Activated CD4-positive, CD25-positive, alpha-beta regulatory T cell treated with anti-CD3 and anti-CD28 coated beads, Interleukin-2, amount 50 U/mL, for 72 hours (primary cell): Measurements from ENCODE around the gene OPCML.

Source experiments
- DNase-seq: peaks from one replicate; pipeline ENCODE4 v3.0.0; 2021

Gene OPCML

DNA sequence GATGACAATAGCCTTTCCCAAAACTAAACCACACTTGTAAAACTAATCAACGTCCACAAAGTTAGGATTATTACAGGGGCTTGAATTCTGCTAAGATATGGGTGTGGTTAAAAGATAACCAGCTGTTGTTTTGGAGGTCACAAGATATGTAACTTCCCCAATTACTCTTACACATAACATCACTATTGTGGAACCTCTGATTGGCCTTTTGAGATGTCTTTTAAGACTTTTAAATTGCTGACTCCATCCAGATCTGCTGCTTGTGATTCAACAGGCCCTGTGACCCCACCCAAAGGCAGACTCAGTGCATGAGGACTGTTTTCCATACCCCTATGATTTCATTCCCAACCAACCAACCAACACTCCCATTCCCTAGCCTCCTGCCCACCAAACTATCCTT is 893.9 kb downstream of the OPCML start:
- no peak for DNase-seq

GRCh38 chr11:132636523-132636922 is 895.8 kb downstream of the OPCML start:
- no peak for DNase-seq

GRCh38 chr11:132632641-132633124 is 899.6 kb downstream of the OPCML start:
- no peak for DNase-seq

DNA sequence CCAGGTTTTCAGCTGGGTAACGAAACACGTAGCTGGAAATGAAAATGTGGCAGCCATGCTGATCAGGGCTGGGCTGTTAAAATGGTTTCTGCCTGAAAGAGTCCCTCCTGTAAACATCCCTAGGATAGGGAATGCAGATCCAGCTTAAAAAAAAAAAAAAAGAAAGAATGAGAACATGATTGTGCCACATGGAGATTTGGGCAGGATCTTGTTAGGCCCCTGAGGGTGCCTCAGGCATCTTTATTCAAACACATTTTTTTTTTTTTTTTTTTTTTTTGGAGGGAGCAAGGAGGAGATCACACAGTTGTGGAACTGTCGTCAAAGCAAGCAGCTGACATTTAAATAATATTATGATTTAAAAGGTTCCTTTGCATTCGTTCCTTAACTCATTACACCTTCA is 900.3 kb downstream of the OPCML start:
- no peak for DNase-seq

DNA sequence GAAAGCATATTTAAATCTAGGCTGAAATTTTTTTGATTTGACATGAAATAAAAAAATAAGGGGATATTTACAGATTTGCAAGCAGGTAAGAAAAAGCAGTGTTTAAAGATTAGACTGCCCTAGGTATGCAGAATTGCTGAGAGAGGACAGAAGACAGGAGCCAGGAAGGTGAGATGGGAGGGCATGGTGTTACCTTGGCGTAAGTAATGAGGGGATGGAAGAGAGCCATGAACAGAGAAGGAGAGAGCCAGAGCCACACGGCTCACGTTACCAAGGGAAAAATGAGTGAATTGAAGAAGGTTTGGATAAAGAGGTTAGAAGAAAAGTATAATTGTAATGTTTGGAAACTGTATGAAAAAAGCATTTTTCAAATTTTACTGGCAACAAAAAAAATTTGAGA is 904.3 kb downstream of the OPCML start:
- DNase-seq = no peak

DNA sequence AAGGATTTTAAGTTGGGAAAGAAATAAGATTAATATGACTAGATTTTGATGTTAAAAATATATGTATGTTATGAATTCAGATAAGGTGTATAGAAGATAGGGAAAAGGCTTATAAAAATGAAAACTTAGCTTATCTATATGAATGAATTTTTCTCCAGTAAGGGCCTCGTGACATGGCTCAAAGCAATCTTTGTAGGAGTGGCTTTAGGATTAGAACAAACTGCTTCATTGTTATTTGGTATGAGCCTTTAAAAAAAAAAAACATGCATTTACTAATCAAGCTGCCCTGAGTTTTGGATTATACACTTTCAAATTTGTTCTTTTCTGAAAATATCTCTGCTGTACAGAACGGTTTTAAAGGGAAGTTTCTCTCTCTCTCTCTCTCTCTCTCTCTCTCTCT is 905.9 kb downstream of the OPCML start:
- DNase-seq = no peak

- no peak for DNase-seq
Measured at GRCh38 chr11:132623511-132623910, 908.8 kb downstream of the OPCML start.

DNA sequence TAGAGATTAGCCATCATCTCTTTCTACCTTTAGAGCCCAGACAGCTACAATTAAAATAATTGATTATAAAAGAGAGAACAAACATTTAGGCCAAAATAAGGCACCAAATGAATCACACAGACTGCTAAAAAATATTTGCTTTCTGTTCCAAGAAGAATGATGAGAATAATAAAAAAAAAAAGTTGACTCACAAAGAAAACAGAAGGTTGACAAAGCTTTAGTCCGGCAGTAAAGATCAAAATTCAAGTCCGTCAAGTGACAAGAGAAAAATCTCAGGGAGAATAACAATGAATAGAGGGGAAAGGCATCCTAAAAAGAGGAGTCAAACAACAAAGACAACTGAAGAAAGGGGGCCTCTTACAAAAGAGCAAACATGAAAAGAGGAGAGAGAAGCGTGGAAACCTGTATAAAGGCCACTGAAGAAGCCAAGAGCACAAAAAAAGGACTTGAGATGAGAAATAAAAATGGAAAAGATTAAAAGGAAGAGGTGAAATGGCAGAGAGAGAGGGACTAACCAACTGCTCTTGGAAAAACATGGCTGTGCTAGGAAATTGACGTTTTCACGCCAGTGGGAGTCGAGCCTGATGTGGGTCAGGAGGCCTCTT is 910.2 kb downstream of the OPCML start:
- DNase-seq = no peak

DNA sequence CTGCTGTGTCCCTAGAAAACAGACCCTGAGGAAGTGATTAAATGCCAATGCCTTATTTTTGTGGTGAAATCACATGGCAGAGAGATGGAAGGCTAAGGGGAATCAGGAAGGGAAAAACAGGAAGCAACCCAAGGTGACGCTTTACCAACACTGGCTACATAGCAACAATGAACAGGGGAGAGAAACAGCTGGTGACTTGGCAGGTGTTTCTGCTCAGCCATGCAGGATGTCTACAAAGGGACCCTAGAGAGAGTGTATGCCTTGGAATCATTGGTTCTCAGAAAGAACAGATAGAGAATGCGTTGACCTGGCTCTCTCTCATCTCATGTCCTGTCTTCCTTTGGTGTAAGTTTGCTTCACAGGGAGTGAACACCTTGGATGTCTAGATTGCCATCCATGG is 911.9 kb downstream of the OPCML start:
- DNase-seq = no peak

DNA sequence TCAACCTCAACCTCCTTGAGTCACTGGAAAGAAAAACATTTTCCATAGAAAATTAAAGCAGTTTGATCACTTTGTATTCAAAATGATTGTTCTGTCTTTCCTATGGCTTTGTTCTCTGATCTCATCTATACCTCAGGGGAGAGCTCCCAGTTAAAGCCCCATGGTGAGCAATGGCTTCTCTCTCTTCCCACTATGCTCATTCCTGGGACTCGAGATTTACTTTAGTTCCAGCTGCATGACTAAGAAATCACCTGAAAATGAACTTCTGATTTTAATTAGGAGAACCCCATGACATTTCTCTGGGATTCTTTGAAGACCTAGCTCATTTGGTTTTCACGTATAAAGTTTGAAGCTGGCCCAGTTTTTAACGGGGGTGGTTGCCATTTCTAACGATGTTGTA is 921.5 kb downstream of the OPCML start:
- DNase-seq = no peak

DNA sequence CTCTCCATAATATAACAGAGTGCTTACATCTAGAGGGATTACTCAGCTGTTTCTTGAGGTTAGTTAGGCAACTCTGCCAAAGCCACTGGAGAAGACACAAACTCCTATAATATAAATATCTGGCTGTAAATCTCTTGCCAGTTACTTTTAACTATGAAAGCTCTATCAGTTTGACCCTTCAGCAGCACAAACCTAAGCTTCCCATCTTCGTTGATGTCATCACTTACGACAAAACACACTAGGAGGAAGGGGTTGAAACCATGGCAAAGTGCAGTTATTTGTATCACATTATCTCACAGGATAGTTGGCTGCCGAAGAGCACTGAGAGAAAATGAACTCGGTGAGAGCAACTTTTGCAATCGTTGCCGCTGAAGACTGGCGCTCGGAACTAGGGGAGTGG is 922.1 kb downstream of the OPCML start:
- DNase-seq = no peak

DNA sequence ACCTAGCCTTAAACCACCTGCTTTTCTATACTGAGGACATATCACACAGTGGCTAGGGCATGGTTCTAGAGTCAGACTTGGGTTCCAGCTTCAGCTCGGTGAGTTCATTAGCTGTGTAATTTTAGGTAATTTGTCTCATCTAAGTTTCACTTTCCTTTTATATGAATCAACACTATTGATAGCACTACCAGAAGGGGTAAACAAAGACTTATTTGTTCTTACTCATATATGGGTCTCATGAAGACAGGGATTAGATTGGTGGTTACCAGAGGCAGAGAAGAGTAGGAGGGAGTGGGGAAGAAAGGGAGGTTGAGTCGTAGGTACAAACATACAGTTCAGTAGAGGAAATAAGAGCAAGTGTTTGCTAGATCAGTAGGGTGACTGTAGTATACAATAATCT is 924.7 kb downstream of the OPCML start:
- no peak for DNase-seq

DNA sequence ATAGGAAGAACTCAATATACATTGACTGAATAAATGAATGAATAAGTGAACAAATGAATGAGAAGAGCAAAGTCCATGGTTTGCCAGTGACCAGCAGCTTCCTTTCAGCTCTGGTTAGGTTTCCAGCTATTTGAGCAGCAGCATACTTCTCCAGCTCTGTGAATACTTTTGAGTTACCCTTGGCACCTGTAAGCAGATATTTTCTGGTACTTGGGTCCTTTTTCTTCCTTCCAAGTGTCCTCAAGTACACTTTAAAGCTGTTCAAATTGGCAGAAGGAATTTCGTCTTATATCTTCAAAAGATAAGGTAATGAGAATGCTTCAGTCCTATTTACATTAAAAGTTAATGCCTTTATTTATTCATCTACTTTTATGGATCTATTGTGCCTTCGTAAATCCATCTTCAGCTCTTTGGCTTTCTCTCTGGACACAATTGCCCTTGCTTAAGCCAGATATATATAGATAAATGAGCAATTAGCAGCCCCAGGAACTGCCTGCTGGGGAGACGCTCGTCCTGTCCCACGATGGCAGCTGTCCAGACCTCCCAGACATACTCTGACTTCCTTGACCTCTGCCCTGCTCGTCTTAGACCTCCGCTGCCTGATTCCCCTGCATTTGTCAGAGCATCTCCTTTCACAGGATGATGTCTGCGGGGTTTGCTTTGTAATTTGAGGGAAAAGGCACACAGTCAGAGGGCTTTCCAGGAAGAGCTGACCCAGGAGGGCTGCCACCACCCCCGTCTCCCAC is 926.3 kb downstream of the OPCML start:
- DNase-seq = no peak

DNA sequence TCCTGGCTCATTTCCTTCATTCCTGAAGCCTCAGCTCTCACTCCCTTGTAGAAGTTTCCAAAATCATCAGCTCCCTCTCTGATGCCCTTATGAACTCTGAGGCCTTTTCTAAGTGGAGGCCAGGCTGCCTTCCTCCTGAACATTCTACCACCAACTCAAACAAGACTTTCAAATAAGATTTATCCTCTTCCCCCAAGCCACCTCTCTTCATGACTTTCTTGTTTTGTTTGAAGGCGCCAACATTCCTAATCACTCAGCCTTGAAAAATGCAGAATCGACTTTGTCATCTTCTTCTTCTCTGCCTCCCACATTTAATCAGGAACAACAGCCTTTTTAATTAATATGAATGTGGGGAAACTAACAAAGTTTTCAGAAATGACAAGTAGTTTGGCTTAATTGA is 927.9 kb downstream of the OPCML start:
- no peak for DNase-seq

DNA sequence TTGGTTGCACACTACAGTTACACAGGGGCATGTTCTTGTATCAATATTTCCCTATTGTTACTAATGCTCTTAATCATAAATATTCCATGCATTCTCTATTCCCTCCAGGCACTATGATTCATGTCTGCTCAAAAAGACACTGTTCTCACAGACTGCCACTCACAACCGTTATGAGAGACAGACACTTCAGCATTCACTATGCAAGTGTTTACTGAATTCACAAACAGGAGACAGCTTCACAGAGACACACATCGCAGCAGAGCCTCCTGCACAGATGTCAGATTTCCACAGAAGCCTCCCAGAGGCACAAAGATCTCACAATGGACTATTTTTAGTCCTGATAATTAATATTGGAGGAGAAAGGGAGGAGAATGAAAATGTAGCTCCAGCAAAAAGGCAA is 930.4 kb downstream of the OPCML start:
- no peak for DNase-seq

DNA sequence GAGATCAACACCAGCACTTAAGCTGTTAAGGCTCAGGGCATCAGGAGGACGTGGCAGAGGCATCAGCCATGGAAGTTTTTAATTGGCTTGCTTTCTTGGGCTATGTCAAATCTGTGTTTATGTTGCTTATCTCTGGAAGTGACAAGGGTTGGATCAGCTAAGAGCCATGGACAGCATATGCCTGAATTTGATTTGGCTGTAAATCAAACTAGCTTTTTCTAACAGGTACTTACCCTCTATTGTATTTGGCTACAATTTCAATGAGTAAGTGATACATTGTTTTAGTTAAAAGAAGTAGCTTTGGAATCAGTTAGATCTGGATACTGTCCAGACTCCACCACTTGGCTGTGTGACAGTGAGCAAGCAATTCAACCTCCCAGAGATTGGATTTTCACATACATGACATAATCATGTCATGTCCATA is 936.6 kb downstream of the OPCML start:
- no peak for DNase-seq

GRCh38 chr11:132595246-132595645 is 937.1 kb downstream of the OPCML start:
- no peak for DNase-seq

DNA sequence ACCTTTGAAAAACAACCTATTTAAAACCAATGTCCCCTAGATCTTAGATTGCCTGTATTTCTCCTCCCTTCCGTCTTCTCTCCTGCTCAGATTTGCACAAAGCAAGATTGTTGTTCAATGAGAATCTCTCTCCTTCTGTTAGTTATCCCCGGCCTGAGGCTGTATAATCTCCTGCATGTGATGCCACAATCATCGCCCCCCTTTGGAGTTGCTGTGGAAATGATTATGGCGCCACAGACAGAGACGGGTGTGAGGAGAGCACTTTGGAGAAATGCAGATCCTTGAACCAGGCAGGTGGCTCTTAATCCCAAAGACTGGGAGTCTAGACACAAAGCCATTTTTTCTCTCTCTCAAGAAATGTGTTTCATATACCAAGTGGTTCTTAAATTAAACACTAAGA is 941.3 kb downstream of the OPCML start:
- no peak for DNase-seq

- DNase-seq = no peak
Measured at GRCh38 chr11:132590554-132590953, 941.7 kb downstream of the OPCML start.

GRCh38 chr11:132589791-132590190 is 942.5 kb downstream of the OPCML start:
- no peak for DNase-seq

- DNase-seq = no peak
Measured at GRCh38 chr11:132588366-132588765, 943.9 kb downstream of the OPCML start.

- no peak for DNase-seq
Measured at GRCh38 chr11:132587716-132588115, 944.6 kb downstream of the OPCML start.

DNA sequence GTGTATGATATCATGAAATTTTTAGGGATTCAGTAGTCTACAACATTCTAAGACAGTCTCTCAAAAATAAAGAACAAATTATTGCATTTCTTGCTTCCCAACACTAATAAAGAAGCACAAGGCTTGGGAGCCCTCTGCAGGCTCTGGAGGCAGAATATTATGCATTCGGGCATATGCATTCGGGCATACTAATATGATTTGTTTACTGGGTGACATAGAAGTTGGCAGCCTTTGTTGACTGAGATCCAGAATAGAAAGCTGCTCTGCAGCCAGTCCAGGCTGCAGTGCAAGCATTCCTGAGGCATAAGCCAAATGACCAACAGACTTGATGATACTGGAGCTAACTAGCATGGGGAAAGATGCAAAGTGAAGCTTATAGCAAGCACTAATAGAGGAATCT is 945.5 kb downstream of the OPCML start:
- DNase-seq = no peak

DNA sequence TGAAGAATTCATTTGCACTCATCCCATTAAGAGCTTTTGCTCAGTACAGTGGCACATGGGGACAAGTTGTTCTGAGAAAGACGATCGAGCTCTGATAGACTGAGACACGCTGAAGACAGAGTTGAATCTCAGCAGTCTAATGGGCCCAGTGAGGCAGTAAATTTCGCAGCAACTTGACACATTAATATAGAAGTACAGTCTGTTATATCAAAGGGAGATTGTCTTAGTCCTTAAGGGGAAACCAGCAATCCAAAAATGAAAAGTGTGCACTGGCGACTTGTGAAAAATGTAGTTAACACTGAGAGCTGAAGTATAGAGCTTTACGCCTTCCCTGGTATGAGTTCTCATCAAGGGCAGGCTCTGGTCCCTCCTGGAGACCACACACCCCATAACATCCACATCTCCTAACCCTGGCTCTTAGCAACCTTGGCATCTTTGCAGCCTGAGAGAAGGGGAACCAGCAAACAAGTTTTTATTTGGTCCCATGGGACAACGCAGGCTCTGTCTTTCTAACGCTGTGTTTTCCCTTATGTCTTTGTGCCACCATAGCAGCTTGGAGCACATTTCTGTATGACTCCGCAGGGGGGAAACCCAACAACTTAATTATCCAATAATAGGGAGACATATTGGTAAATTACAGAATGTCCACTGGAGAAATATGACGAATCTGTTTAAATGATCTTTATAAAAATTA is 952.5 kb downstream of the OPCML start:
- no peak for DNase-seq
